ENCODE data around the gene VWA5B1. TPM values are rescaled to one million over a fixed set of nuclear protein-coding genes. Genes with fewer than 3 reads are reported as not detected.
"Not testable (repeated sequence)": the region's sequence is repeated elsewhere in the genome, so short reads cannot be mapped to it uniquely, and the experiment has no call there.

Gene VWA5B1
- total RNA-seq, 1 donor from 2014 or later, result not detected

DNA sequence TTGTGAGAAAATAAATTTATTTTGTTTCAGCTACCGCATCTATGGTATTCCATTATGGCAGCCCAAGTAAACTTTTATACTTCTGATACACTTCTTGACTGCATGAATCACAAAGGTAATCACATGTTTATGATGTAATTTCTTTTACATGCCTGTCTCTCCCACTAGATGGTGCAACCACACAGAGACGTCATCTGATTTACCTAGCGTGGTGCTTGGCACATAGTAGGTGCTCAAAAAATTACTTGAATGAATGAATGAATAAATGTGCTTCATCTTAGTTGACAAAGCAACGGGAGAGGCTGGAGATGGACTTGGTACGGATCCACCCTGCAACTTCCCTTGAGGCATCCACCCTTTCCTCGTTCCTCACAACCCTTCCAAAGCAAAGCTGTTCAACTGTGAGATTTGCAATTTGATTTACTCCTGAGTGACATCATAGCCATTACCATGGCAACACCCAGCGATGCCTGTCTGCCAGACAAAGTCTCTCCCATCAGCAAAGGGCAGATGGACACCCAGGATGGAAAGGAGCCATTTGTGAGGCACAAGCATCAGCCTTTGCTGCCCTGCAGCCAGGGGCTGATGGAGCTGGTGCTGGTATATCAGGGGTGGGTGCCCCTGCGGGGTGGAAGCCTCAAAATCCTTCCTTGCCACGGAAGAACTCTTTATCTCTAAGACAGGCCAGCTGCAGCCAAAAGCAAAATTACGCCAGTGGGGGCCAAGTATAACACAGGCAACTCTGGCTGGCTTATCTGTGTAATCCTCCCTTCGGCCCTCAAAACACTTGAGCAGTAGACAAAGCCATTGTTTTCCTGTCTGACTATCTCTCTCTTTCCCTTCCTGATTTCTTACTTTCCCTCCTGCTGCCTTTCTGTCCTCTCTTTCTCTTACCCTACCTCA is 18.9 kb upstream of the VWA5B1 start:
- TF ChIP-seq POLR2AphosphoS5 (IDR thresholded peaks at IDR 0.05; ENCODE audit: insufficient read depth in 1 of 2, low read depth in 1 of 2), result no peak
- no peak for TF ChIP-seq POLR2A (IDR thresholded peaks at IDR 0.05)
- TF ChIP-seq CTCF (IDR thresholded peaks at IDR 0.05), result no peak
- DNase-seq (ENCODE audit: extremely low spot score in 2 of 2), result no peak
- no peak overlapping the region for H3K27ac ChIP-seq
- H3K4me1 ChIP-seq, result no peaks in the 10 kb centered on the region
- H3K4me3 ChIP-seq, result no peak overlapping the region
- H3K36me3 ChIP-seq, result no peaks in the 10 kb centered on the region
- intact Hi-C loops (cut with DNase I), result no loop called here
- no peaks in the 10 kb centered on the region for H3K9me3 ChIP-seq
- no peaks in the 10 kb centered on the region for H3K27me3 ChIP-seq

- H3K9me3 ChIP-seq; H3K27me3 ChIP-seq; H3K27ac ChIP-seq; intact Hi-C loops (cut with DNase I); H3K4me1 ChIP-seq; H3K36me3 ChIP-seq; DNase-seq (ENCODE audit: extremely low spot score in 2 of 2); H3K4me3 ChIP-seq: not testable (repeated sequence)
Observed at GRCh38 chr1:20273716-20274115, 17.0 kb upstream of the VWA5B1 start.

GRCh38 chr1:20275319-20275925 is 15.3 kb upstream of the VWA5B1 start:
- intact Hi-C loops (cut with DNase I), result no loop called here
- no peak for DNase-seq (ENCODE audit: extremely low spot score in 2 of 2)
- H3K27ac ChIP-seq, result no peak overlapping the region
- TF ChIP-seq POLR2A (IDR thresholded peaks at IDR 0.05) (no peak), CTCF (IDR thresholded peaks at IDR 0.05) (no peak), POLR2AphosphoS5 (IDR thresholded peaks at IDR 0.05; ENCODE audit: insufficient read depth in 1 of 2, low read depth in 1 of 2) (no peak)
- H3K27me3 ChIP-seq, result no peaks in the 10 kb centered on the region
- no peak overlapping the region for H3K4me3 ChIP-seq
- H3K36me3 ChIP-seq, result no peaks in the 10 kb centered on the region
- no peaks in the 10 kb centered on the region for H3K4me1 ChIP-seq
- no peaks in the 10 kb centered on the region for H3K9me3 ChIP-seq

DNA sequence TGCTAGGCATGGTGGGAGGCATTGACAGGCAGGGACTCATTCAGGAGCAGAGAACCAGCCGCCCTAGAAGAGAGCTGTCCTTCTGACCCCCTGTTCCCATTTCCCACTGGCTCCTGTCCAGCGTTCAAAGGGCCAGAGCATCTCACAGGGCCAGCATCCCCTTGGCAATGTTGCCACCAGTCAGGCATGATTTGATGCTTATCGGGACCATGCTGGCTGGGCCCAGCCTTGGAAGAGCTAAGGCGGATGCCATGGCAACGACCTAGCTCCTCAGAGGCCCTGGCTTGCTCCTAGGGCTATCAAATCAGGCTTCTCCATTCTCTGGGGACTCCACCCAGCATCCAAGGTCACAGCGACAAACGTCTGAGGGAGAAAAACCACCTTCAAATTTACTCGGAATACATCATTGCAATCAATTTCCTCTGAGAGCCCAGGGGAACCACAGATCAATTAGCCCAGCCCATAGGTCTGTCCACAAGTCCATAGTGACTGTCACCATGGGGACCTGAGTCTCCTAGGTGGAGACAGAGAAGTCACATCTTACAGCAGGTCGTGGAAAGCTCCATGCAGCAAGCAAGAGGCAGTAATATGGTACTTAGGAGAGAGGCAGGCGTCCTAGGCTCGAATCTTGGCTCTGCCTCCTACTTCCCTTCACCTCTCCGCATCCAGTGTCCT is 14.1 kb upstream of the VWA5B1 start:
- Histone ChIP-seq H3K4me1 (no peaks in the 10 kb centered on the region), H3K36me3 (no peaks in the 10 kb centered on the region), H3K9me3 (no peaks in the 10 kb centered on the region), H3K27ac (no peak overlapping the region), H3K4me3 (no peak overlapping the region), H3K27me3 (no peaks in the 10 kb centered on the region)
- DNase-seq (ENCODE audit: extremely low spot score in 2 of 2), result no peak
- TF ChIP-seq CTCF (IDR thresholded peaks at IDR 0.05) (no peak), POLR2A (IDR thresholded peaks at IDR 0.05) (no peak), POLR2AphosphoS5 (IDR thresholded peaks at IDR 0.05; ENCODE audit: insufficient read depth in 1 of 2, low read depth in 1 of 2) (no peak)
- intact Hi-C loops (cut with DNase I), result no loop called here

- Histone ChIP-seq H3K4me3 (no peak overlapping the region), H3K27ac (no peak overlapping the region), H3K36me3 (no peaks in the 10 kb centered on the region), H3K9me3 (no peaks in the 10 kb centered on the region), H3K4me1 (no peaks in the 10 kb centered on the region), H3K27me3 (no peaks in the 10 kb centered on the region)
- intact Hi-C loops (cut with DNase I), result no loop called here
- no peak for DNase-seq (ENCODE audit: extremely low spot score in 2 of 2)
- TF ChIP-seq POLR2AphosphoS5 (IDR thresholded peaks at IDR 0.05; ENCODE audit: insufficient read depth in 1 of 2, low read depth in 1 of 2) (no peak), CTCF (IDR thresholded peaks at IDR 0.05) (no peak), POLR2A (IDR thresholded peaks at IDR 0.05) (no peak)
Observed at GRCh38 chr1:20278692-20279130, 12.0 kb upstream of the VWA5B1 start.

Data from vagina (tissue), 2 donors.